Stomach (tissue), 4 donors: Measurements from ENCODE around the gene GGT6.

ENCODE experiments used
- EP300 ChIP-seq: sonication (generic); formaldehyde crosslinking; IDR thresholded peaks from one replicate; pipeline ENCODE4 v1.6.1; 2017; ENCODE audit warnings: antibody characterized with exemption
- POLR2A ChIP-seq, 4 donors: fragments of 450-650 bp; IDR thresholded peaks; one replicate each; pipeline ENCODE4 v1.6.1; 2016; ENCODE audit warnings: antibody characterized with exemption in 4 of 4, control low read depth in 2 of 4, mild to moderate bottlenecking in 1 of 4, moderate library complexity in 1 of 4
- TF ChIP-seq, protein P1 (sequence below), 7 experiments: fragments of 450-650 bp in 4 of 7; fragments of 200-600 bp in 3 of 7; sonication (generic) in 3 of 7; IDR thresholded peaks; one replicate each; pipeline ENCODE4 v1.5.1; 2016 to 2019; ENCODE audit warnings: antibody characterized with exemption in 7 of 7, control low read depth in 2 of 7, mild to moderate bottlenecking in 1 of 7

GRCh38 chr17:4605826-4606225 is 45.4 kb upstream of the GGT6 start:
- TF ChIP-seq, protein P1, sequence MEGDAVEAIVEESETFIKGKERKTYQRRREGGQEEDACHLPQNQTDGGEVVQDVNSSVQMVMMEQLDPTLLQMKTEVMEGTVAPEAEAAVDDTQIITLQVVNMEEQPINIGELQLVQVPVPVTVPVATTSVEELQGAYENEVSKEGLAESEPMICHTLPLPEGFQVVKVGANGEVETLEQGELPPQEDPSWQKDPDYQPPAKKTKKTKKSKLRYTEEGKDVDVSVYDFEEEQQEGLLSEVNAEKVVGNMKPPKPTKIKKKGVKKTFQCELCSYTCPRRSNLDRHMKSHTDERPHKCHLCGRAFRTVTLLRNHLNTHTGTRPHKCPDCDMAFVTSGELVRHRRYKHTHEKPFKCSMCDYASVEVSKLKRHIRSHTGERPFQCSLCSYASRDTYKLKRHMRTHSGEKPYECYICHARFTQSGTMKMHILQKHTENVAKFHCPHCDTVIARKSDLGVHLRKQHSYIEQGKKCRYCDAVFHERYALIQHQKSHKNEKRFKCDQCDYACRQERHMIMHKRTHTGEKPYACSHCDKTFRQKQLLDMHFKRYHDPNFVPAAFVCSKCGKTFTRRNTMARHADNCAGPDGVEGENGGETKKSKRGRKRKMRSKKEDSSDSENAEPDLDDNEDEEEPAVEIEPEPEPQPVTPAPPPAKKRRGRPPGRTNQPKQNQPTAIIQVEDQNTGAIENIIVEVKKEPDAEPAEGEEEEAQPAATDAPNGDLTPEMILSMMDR (IDR thresholded peaks at IDR 0.05), result no peak
- TF ChIP-seq POLR2A (IDR thresholded peaks at IDR 0.05) (no peak), EP300 (no peak)
